Activated naive CD4-positive, alpha-beta T cell treated with anti-CD3 and anti-CD28 coated beads for 36 hours (primary cell): ENCODE data around the gene GALNS. TPM values are rescaled to one million over a fixed set of nuclear protein-coding genes. Genes with fewer than 3 reads are reported as not detected.

Experiments
- CTCF ChIA-PET: fragments of 350-600 bp; sonication (Branson Sonifier 250); formaldehyde crosslinking; loops from one replicate; lab custom pipeline; 2021; ENCODE audit warnings: antibody characterized with exemption; lab: Charles Lee
- DNase-seq: peaks from one replicate; pipeline ENCODE4 v3.0.0-alpha.2; 2020
- H3K27ac Mint-ChIP-seq: one replicate; pipeline ENCODE4 v1.8.0; 2021; ENCODE audit warnings: mild to moderate bottlenecking, mixed read lengths
- H3K27me3 Mint-ChIP-seq: one replicate; pipeline ENCODE4 v1.8.0; 2021; ENCODE audit warnings: low read depth, mixed read lengths
- H3K36me3 Mint-ChIP-seq: one replicate; pipeline ENCODE4 v1.8.0; 2021; ENCODE audit warnings: low read depth, mixed read lengths
- H3K4me1 Mint-ChIP-seq: one replicate; pipeline ENCODE4 v1.8.0; 2021; ENCODE audit warnings: low read depth, mixed read lengths
- H3K4me3 Mint-ChIP-seq: one replicate; pipeline ENCODE4 v1.8.0; 2021; ENCODE audit warnings: mild to moderate bottlenecking, moderate library complexity, mixed read lengths
- H3K9me3 Mint-ChIP-seq: one replicate; pipeline ENCODE4 v1.8.0; 2021; ENCODE audit warnings: mixed read lengths
- intact Hi-C: fragments of 100-400 bp; cut with micrococcal nuclease; formaldehyde crosslinking; loops from one replicate; pipeline ENCODE4 v1.15.1; 2023
- total RNA-seq, 2 experiments: library from RNA; stranded (reverse); gene quantifications; one replicate each; pipeline ENCODE4 v1.2.3, GENCODE V29; 2021

Gene GALNS
- total RNA-seq, 2 experiments from 2014 or later, result 10.9 to 11.2 TPM

- H3K27me3 Mint-ChIP-seq, result no peaks in the 10 kb centered on the region
- CTCF ChIA-PET, result no interaction called here
- no peaks in the 10 kb centered on the region for H3K36me3 Mint-ChIP-seq
- intact Hi-C loops, result no loop called here
- no peak overlapping the region for H3K27ac Mint-ChIP-seq
- DNase-seq, result no peak
- H3K4me3 Mint-ChIP-seq, result no peak overlapping the region
- no peaks in the 10 kb centered on the region for H3K4me1 Mint-ChIP-seq
- H3K9me3 Mint-ChIP-seq, result no peaks in the 10 kb centered on the region
Measured at GRCh38 chr16:88844419-88845036, 12.2 kb downstream of the GALNS start.

GRCh38 chr16:88843256-88843655, 13.5 kb downstream of the GALNS start:
- H3K4me1 Mint-ChIP-seq, result no peaks in the 10 kb centered on the region
- no peak overlapping the region for H3K27ac Mint-ChIP-seq
- CTCF ChIA-PET, result no interaction called here
- no peaks in the 10 kb centered on the region for H3K27me3 Mint-ChIP-seq
- H3K4me3 Mint-ChIP-seq, result no peak overlapping the region
- intact Hi-C loops, result no loop called here
- H3K36me3 Mint-ChIP-seq, result no peaks in the 10 kb centered on the region
- DNase-seq, result no peak
- no peaks in the 10 kb centered on the region for H3K9me3 Mint-ChIP-seq

- H3K36me3 Mint-ChIP-seq, result no peaks in the 10 kb centered on the region
- H3K9me3 Mint-ChIP-seq, result no peaks in the 10 kb centered on the region
- intact Hi-C loops, result no loop called here
- no peak overlapping the region for H3K27ac Mint-ChIP-seq
- no peak for DNase-seq
- H3K4me1 Mint-ChIP-seq, result no peaks in the 10 kb centered on the region
- H3K4me3 Mint-ChIP-seq, result no peak overlapping the region
- no peaks in the 10 kb centered on the region for H3K27me3 Mint-ChIP-seq
- CTCF ChIA-PET, result no interaction called here
Measured at GRCh38 chr16:88842806-88843205, 13.9 kb downstream of the GALNS start.

- CTCF ChIA-PET, result no interaction called here
- DNase-seq, result no peak
- Mint-ChIP-seq H3K36me3 (no peaks in the 10 kb centered on the region), H3K9me3 (no peaks in the 10 kb centered on the region), H3K27me3 (no peaks in the 10 kb centered on the region), H3K4me3 (no peak overlapping the region), H3K4me1 (no peaks in the 10 kb centered on the region), H3K27ac (no peak overlapping the region)
- intact Hi-C loops, result no loop called here
Measured at GRCh38 chr16:88842308-88842756, 14.4 kb downstream of the GALNS start.

GRCh38 chr16:88841521-88842307, 15.0 kb downstream of the GALNS start:
- H3K36me3 Mint-ChIP-seq, result no peaks in the 10 kb centered on the region
- no peaks in the 10 kb centered on the region for H3K27me3 Mint-ChIP-seq
- H3K4me1 Mint-ChIP-seq, result no peaks in the 10 kb centered on the region
- no peak overlapping the region for H3K27ac Mint-ChIP-seq
- no peaks in the 10 kb centered on the region for H3K9me3 Mint-ChIP-seq
- intact Hi-C loops, result no loop called here
- H3K4me3 Mint-ChIP-seq, result no peak overlapping the region
- CTCF ChIA-PET, result no interaction called here
- DNase-seq, result no peak

DNA sequence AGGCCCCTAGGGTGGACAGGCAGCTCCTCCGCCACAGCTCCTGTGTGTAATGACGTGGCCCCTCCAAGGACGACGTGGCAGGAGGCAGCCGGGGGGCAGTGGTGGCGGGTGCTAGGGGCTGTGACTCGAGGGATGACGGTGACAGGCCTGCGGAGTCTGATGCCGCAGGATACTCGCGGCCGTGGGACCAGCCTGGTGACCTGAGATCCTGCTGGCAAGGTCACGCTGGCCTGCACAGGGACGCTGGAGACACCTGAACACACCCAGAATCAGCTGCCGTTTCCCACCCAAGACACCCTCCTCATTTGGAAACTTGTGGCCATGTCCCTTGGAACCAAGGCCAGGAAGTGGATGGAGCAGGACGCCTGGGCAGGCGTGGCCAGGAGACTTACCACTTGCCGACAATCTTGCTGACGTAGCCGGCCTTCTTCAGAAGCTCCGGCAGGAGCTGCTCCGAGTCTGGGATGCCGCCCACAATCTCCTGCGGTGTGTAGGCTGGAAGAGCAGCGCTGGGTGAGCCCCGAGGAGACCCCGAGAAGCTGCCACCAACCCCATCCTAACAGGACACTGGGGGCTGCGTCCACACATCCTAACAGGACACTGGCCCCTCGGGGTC, 16.0 kb downstream of the GALNS start:
- Mint-ChIP-seq H3K9me3 (no peaks in the 10 kb centered on the region), H3K4me1 (no peaks in the 10 kb centered on the region), H3K36me3 (no peaks in the 10 kb centered on the region), H3K27me3 (no peaks in the 10 kb centered on the region), H3K4me3 (no peak overlapping the region), H3K27ac (no peak overlapping the region)
- CTCF ChIA-PET, result no interaction called here
- intact Hi-C loops, result no loop called here
- DNase-seq, result no peak

DNA sequence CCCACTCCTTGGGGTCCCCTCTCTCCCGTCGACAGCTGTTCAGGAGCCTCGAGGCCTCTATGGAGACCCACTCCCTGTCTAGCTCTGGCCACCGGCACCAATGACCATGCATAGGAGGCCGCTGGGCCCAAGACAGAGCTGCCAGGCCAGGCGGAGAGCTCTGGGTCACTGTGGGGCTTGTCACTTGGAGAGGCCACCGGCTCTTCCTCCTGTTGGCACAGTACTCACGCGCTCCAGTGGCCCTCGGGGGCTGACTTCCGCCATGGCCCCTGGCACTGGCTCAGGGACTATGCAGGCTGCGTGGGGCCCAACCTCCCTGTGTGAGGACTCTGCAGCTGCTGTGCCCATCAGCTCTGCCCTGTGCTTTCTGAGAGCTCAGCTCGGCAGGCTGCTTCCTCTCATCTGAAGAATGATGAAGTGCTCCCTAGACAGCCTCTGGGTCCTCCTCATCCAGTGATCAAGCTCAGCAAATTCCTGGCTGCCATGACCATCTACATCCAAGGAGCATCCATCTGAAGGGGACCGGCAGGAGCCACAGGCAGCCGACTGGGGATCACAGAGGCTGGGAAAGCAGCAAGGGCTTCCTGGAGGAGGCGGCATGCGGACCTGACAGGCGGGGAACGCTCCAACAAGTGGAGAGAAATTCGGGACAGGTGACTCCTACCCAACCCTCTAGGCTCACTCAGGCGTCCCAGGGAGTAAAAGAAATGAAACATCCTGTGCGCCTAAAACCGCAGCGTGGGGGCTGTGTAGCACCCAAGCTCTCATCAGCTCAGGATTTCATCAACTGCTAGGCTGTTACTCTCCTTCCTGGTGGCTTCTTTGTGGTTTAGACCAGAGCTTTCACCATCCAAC, 16.8 kb downstream of the GALNS start:
- CTCF ChIA-PET, result no interaction called here
- no peak for DNase-seq
- intact Hi-C loops, result no loop called here
- H3K9me3 Mint-ChIP-seq, result no peaks in the 10 kb centered on the region
- H3K27me3 Mint-ChIP-seq, result no peaks in the 10 kb centered on the region
- H3K27ac Mint-ChIP-seq, result no peak overlapping the region
- no peaks in the 10 kb centered on the region for H3K4me1 Mint-ChIP-seq
- no peak overlapping the region for H3K4me3 Mint-ChIP-seq
- H3K36me3 Mint-ChIP-seq, result no peaks in the 10 kb centered on the region

DNA sequence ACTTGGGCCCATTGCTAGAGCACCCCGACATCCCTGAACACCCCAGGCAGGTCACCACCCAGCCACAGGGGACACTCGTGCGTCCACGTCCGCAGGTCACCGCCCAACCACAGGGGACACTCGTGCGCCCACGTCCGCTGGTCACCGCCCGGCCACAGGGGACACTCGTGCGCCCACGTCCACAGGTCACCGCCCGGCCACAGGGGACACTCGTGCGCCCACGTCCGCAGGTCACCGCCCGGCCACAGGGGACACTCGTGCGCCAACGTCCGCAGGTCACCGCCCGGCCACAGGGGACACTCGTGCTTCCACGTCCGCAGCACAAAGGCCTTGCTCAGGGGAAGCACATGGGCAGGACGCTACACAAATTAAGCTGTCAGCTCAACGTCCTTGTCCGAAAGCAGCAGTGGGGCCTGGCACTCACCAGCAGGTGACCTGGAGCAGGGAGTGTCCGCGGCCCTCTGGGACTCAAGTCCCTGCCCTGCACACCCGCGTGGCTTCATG, 17.7 kb downstream of the GALNS start:
- no peak for DNase-seq
- H3K27ac Mint-ChIP-seq, result no peak overlapping the region
- H3K4me1 Mint-ChIP-seq, result no peaks in the 10 kb centered on the region
- H3K4me3 Mint-ChIP-seq, result no peak overlapping the region
- CTCF ChIA-PET, result no interaction called here
- H3K27me3 Mint-ChIP-seq, result no peaks in the 10 kb centered on the region
- no peaks in the 10 kb centered on the region for H3K9me3 Mint-ChIP-seq
- H3K36me3 Mint-ChIP-seq, result no peaks in the 10 kb centered on the region
- intact Hi-C loops, result no loop called here

GRCh38 chr16:88838566-88838965, 18.2 kb downstream of the GALNS start:
- Mint-ChIP-seq H3K9me3 (no peaks in the 10 kb centered on the region), H3K27ac (no peak overlapping the region), H3K4me1 (no peaks in the 10 kb centered on the region), H3K27me3 (no peaks in the 10 kb centered on the region), H3K36me3 (no peaks in the 10 kb centered on the region), H3K4me3 (no peak overlapping the region)
- DNase-seq, result no peak
- intact Hi-C loops, result no loop called here
- CTCF ChIA-PET, result no interaction called here

DNA sequence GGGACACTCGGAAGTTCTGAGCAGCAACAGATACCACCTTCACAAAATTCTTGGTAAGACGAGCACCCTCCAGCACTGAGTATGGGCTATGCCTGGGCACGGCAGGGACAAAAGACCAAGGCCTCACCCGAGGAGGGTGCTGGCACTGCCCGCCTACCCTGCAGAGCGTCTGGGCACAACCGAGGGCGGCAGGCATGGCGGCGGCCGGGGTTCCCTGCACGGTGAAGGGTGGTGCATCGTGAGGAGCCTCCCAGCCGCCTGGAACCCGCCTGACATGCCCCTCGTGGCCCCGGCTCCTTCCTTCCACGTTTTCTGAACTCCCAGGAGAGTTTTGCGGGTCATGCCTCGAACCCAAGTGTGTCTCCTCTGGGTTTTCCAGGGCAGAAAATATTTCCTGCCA, 18.9 kb downstream of the GALNS start:
- CTCF ChIA-PET, result no interaction called here
- H3K36me3 Mint-ChIP-seq, result no peaks in the 10 kb centered on the region
- intact Hi-C loops, result no loop called here
- no peaks in the 10 kb centered on the region for H3K27me3 Mint-ChIP-seq
- H3K9me3 Mint-ChIP-seq, result no peaks in the 10 kb centered on the region
- no peak overlapping the region for H3K4me3 Mint-ChIP-seq
- H3K4me1 Mint-ChIP-seq, result no peaks in the 10 kb centered on the region
- no peak for DNase-seq
- no peak overlapping the region for H3K27ac Mint-ChIP-seq

DNA sequence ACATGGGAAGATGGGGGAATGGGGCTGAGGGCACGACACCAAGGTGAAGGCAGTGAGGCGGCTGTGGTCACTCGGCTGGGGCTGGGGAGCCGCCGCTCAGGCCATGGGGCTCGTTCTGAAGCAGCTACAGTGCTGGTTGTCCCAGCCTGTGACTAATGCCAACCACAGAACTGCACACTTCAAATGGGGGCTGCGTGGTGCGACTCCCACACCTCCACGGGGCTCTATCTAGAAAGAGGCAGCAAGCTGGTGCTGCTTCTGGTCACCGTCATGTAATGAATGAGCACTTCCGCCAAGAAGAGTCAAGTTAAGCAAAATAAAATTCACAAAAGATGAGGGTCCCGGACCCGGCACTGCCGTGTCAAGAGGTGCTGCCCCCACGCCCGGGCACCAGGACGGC, 20.0 kb downstream of the GALNS start:
- Mint-ChIP-seq H3K4me3 (no peak overlapping the region), H3K27me3 (no peaks in the 10 kb centered on the region), H3K9me3 (no peaks in the 10 kb centered on the region), H3K4me1 (no peaks in the 10 kb centered on the region), H3K27ac (no peak overlapping the region), H3K36me3 (no peaks in the 10 kb centered on the region)
- CTCF ChIA-PET, result no interaction called here
- intact Hi-C loops, result no loop called here
- DNase-seq, result no peak

DNA sequence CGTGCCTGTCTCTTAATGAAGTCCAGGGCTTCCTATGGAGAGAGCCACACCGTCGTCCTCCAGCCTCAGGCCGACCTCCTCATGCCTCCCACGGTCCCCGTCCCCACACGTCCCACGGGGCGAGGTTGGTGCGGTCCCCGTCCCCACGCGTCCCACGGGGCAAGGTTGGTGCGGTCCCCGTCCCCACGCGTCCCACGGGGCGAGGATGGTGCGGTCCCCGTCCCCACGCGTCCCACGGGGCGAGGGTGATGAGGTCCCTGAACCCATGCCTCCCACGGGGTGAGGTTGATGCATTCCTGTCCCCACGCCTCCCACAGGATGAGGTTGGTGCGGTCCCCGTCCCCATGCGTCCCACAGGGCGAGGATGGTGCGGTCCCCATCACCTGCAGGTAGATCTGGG, 20.9 kb downstream of the GALNS start:
- intact Hi-C loops, result no loop called here
- CTCF ChIA-PET, result no interaction called here
- no peaks in the 10 kb centered on the region for H3K27me3 Mint-ChIP-seq
- H3K27ac Mint-ChIP-seq, result no peak overlapping the region
- H3K4me1 Mint-ChIP-seq, result no peaks in the 10 kb centered on the region
- H3K9me3 Mint-ChIP-seq, result no peaks in the 10 kb centered on the region
- H3K36me3 Mint-ChIP-seq, result no peaks in the 10 kb centered on the region
- DNase-seq, result no peak
- H3K4me3 Mint-ChIP-seq, result no peak overlapping the region
